Prostate gland (tissue), 2 donors: ENCODE measurements around the gene CCDC196.

Experiments used
- POLR2A ChIP-seq: fragments of 450-650 bp; IDR thresholded peaks from one replicate; pipeline ENCODE4 v1.6.1; 2016; ENCODE audit warnings: antibody characterized with exemption, mild to moderate bottlenecking
- POLR2AphosphoS5 ChIP-seq: sonication (generic); formaldehyde crosslinking; IDR thresholded peaks from one replicate; pipeline ENCODE4 v1.6.1; 2017; ENCODE audit warnings: antibody characterized with exemption
- TF ChIP-seq, protein P1 (sequence below), 4 experiments: fragments of 200-600 bp in 2 of 4; fragments of 450-650 bp in 2 of 4; sonication (generic) in 2 of 4; IDR thresholded peaks; 1 replicate in 3 of 4; 2 replicates in 1 of 4; pipeline ENCODE4 v1.5.1; 2016 to 2019; ENCODE audit warnings: antibody characterized with exemption in 4 of 4, mild to moderate bottlenecking in 2 of 4, moderate library complexity in 2 of 4

DNA sequence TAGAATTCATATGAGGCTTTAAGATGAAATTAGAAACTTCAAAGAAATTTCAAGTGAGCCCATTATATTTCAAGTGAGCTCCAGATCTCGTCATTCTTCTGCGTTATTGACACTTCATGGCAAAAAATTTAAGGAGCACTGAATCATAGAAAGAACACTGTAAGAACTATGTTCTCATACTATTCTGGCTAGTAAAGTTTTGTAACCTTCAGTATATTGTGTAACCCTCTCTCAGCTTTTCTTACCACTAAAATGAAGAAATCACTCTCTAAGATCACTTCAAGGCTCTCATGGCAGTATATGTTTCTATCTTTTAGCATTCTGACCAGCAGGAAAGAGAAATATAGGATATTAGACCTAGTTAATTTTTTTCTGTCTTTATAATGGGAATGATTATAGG lies 28.0 kb downstream of the CCDC196 start:
- TF ChIP-seq, protein P1, sequence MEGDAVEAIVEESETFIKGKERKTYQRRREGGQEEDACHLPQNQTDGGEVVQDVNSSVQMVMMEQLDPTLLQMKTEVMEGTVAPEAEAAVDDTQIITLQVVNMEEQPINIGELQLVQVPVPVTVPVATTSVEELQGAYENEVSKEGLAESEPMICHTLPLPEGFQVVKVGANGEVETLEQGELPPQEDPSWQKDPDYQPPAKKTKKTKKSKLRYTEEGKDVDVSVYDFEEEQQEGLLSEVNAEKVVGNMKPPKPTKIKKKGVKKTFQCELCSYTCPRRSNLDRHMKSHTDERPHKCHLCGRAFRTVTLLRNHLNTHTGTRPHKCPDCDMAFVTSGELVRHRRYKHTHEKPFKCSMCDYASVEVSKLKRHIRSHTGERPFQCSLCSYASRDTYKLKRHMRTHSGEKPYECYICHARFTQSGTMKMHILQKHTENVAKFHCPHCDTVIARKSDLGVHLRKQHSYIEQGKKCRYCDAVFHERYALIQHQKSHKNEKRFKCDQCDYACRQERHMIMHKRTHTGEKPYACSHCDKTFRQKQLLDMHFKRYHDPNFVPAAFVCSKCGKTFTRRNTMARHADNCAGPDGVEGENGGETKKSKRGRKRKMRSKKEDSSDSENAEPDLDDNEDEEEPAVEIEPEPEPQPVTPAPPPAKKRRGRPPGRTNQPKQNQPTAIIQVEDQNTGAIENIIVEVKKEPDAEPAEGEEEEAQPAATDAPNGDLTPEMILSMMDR (IDR thresholded peaks at IDR 0.05), result no peak
- TF ChIP-seq POLR2AphosphoS5 (no peak), POLR2A (no peak)
